Kidney epithelial cell (primary cell): ENCODE results near the gene H6PD. TPM values are rescaled to one million over a fixed set of nuclear protein-coding genes. Genes with fewer than 3 reads are reported as not detected.

ENCODE experiments used
- DNase-seq: peaks from one replicate; pipeline ENCODE4 v3.0.0-alpha.2; 2010; ENCODE audit warnings: low read depth
- H3K27me3 ChIP-seq: 2 replicates; pipeline ENCODE4 v1.6.0; 2011; ENCODE audit warnings: low read length; ENCODE audit not compliant: control insufficient read depth, insufficient read depth
- H3K36me3 ChIP-seq: 2 replicates; pipeline ENCODE4 v1.5.1; 2011; ENCODE audit warnings: low read length; ENCODE audit not compliant: control insufficient read depth, insufficient read depth
- H3K4me3 ChIP-seq: 2 replicates; pipeline ENCODE4 v1.5.1; 2011; ENCODE audit warnings: low read depth, mild to moderate bottlenecking, control low read depth, low read length
- total RNA-seq: library from RNA; depleted of rRNA; stranded (reverse); fragments of >200 nt; gene quantifications from 2 replicates; pipeline ENCODE4 v1.2.3, GENCODE V29; 2015
- TF ChIP-seq, protein P1 (sequence below): IDR thresholded peaks from 2 replicates; pipeline ENCODE4 v1.5.1; 2011; ENCODE audit warnings: mild to moderate bottlenecking, moderate library complexity, low read length, control low read depth, inconsistent platforms; ENCODE audit not compliant: insufficient read depth, poor library complexity, severe bottlenecking

Gene H6PD
- total RNA-seq, 1 donor from 2014 or later = 24.4 TPM

DNA sequence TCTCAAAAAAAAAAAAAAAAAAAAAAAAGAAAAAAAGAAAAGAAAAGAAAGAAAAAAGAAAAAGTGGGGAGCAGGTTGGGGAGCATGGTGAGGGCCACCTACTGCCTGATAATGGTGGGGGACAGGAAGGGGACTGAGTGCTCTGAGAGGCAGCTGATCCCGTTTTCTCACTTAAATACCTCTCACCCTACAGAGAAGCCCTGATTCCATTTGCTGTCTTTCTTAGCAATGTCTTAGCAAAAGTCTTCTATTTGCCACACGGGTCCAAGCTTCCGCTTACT lies 692 bp upstream of the H6PD start:
- no peak overlapping the region for H3K4me3 ChIP-seq
- H3K36me3 ChIP-seq = no peaks in the 10 kb centered on the region
- TF ChIP-seq, protein P1, sequence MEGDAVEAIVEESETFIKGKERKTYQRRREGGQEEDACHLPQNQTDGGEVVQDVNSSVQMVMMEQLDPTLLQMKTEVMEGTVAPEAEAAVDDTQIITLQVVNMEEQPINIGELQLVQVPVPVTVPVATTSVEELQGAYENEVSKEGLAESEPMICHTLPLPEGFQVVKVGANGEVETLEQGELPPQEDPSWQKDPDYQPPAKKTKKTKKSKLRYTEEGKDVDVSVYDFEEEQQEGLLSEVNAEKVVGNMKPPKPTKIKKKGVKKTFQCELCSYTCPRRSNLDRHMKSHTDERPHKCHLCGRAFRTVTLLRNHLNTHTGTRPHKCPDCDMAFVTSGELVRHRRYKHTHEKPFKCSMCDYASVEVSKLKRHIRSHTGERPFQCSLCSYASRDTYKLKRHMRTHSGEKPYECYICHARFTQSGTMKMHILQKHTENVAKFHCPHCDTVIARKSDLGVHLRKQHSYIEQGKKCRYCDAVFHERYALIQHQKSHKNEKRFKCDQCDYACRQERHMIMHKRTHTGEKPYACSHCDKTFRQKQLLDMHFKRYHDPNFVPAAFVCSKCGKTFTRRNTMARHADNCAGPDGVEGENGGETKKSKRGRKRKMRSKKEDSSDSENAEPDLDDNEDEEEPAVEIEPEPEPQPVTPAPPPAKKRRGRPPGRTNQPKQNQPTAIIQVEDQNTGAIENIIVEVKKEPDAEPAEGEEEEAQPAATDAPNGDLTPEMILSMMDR = no peak
- no peak for DNase-seq
- no peaks in the 10 kb centered on the region for H3K27me3 ChIP-seq

DNA sequence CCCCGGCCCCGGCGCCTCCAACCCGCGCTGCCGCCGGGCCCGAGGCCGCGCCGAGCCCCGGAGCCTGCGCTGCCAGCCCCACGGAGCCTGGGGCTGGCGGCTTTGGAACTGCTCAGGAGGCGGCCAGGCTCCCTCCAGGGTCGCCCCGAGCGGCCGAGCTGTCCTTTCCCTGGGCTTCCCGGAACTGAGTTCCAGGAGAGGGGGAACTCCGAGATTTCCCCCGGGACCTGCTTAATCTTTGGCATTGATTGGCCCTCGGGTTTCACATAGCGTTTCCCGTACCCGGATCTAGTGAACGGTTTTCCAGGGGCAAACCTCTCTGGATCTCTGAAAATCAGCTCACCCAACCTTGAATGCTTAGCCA lies 504 bp downstream of the H6PD start:
- H3K27me3 ChIP-seq = no peaks in the 10 kb centered on the region
- no peak for DNase-seq
- TF ChIP-seq, protein P1 = no peak
- peak overlapping the region; percentile 64 for H3K4me3 ChIP-seq
- H3K36me3 ChIP-seq = no peaks in the 10 kb centered on the region

DNA sequence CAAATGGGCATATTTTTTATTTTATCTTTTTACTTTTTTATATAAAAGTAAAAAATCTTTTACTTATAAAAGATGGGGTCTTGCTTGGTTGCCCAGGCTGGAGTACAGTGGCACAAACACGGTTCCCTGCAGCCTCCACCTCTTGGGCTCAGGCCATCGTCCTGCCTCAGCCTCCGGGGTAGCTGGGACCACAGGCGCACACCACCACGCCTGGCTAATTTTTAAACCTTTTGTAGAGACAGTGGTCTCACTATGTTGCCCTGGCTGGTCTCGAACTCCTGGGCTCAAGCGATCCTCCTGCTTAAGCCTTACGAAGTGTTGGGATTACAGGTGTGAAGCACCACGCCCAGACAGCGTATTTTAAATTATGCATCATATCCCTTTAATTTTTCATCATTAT lies 986 bp downstream of the H6PD start:
- TF ChIP-seq, protein P1 = no peak
- Histone ChIP-seq H3K36me3 (no peaks in the 10 kb centered on the region), H3K4me3 (peak overlapping the region; percentile 64), H3K27me3 (no peaks in the 10 kb centered on the region)
- no peak for DNase-seq

DNA sequence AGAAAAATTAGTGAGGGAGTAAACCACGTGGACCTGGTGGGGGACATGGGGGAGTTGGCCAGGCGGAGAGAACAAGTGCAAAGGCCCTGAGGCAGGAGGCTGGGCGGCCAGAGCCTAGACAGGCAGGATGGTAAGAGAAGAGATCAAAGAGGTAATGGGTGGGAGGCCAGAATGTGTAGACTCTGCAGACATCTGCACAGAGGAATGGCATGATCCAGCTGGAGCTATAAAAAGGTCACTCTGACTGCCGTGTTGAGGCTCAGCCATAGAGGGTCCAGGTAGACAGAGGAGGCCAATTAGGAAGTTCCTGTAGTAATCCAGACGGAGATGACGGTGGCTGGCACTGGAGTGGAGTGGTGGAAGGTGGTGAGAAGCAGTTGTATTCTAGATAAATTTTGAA lies 3.6 kb downstream of the H6PD start:
- H3K36me3 ChIP-seq = no peaks in the 10 kb centered on the region
- no peaks in the 10 kb centered on the region for H3K27me3 ChIP-seq
- no peak for DNase-seq
- H3K4me3 ChIP-seq = no peak overlapping the region
- TF ChIP-seq, protein P1 = no peak

DNA sequence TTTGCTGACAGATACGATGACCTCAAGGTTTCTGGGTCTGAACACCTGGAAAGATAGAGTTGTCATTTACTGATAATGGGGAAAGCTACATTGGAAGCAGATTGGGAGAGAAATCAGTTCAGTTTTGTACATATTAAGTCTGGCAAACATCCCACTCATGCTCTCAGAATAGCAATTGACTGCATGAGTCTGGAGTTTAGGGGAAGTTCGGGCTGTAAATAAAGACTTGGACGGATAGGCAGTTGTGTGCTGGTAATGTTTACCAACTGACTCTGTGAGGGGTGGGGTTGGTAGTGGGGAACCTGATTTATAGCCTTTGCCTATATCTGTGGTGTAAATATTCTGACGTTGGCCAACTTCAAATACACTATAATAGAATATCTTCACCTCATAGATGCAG lies 4.0 kb downstream of the H6PD start:
- H3K4me3 ChIP-seq = no peak overlapping the region
- H3K36me3 ChIP-seq = no peaks in the 10 kb centered on the region
- TF ChIP-seq, protein P1 = no peak
- H3K27me3 ChIP-seq = no peaks in the 10 kb centered on the region
- no peak for DNase-seq

DNA sequence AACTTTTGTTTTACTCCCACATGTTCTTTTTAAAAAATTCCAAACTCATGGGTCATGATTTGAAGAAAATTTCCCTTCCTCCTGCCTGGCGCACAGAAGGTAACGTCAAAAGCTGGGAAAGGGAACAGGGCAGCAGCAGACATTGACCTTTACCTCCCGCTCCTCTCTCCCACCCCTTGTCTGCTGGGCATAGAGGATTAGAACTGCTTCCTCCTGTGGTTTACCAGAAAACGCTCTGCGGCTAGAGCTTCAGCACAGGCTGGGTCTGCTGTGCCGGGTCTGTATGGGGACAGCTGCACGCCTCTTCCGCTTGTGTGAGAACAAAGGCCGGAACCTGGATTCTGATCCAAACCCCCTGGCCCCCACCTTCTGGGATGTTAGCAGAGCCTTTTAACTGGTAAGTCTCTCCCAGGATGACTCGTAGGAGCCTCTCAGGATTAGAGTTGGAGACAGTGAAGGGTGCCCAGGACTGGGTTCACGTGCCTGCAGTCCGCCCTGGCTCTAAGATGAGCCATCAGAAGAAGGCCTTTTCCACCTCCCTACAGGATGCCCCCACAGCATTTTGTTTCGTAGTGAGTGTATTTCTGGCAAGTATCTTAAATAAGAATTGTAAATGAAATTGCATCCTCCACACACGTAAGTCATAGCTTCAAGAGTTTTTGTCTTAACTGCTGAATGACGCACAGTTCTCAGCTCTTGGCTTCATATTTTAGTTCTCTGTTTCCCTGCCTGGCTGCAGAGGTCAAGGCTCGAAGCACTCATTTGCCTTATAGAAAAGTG lies 5.2 kb downstream of the H6PD start:
- TF ChIP-seq, protein P1 = no peak
- Histone ChIP-seq H3K27me3 (no peaks in the 10 kb centered on the region), H3K4me3 (no peak overlapping the region), H3K36me3 (no peaks in the 10 kb centered on the region)
- no peak for DNase-seq
